ENCODE results near the gene GPR157.
"Not testable (repeated sequence)": the region's sequence is repeated elsewhere in the genome, so short reads cannot be mapped to it uniquely, and the experiment has no call there.

GPR157 gene

GRCh38 chr1:9115351-9116205 lies 13.3 kb downstream of the GPR157 start:
- peak; percentile 5 to 15 for DNase-seq

- no peak for DNase-seq
Observed at GRCh38 chr1:9112961-9113880, 15.7 kb downstream of the GPR157 start.

GRCh38 chr1:9111957-9112356 lies 16.9 kb downstream of the GPR157 start:
- DNase-seq = no peak

GRCh38 chr1:9111357-9111691 lies 17.6 kb downstream of the GPR157 start:
- no peak for DNase-seq

DNA sequence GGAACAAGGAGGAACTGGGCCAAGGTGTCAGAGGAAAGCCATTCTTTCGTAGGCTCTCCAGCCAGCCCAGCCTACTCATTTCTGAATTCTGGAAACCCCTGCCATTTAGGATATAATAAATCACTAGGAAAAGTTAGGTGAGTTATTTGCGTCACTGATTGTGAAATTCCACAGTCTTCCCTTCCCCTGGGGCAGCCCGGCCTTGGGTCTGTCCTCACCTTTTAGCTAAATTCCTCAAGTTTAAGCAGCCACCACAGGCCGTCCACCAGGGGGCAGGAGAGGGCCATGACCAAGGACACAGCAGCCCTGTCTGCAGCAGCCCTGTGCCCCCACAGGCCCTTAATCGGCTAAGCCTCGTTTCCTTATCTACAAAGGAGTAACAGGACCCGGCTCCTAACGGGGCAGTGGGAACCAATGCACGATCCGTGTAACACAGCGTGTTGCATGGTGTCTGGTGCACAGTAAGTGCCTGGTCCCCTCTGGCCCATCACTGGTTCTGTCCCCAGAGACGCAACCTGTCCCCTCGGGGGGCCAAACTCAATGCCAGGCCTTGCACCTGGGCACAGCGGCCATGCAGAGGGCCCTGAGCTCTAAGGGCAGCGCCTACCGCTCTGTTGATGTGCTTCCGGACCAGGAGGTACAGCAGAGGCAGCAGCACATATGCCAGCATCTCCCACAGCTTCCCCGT lies 18.1 kb downstream of the GPR157 start:
- DNase-seq = peak; percentile 56 to 81

- DNase-seq = no peak
Observed at GRCh38 chr1:9108056-9108665, 20.7 kb downstream of the GPR157 start.

- DNase-seq = no peak
Observed at GRCh38 chr1:9107136-9107535, 21.8 kb downstream of the GPR157 start.

DNA sequence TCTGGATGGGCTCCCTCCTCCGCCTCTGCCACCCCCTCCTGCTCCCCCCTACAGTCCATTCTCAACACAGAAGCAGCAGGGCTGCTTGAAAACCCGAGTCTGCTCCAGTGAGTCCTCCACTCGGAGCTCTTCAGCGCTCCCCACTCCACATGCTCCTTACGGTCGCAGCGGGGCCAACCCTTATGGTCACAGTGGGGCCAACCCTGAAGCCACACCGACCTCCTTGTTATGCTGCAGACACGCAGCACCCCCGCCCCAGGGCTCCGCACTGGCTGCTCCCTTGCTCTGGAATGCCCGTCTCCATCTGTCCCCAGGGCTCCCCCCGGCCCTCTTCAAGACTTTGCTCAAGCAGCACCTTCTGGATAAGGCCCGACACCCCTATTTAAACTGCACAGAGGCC lies 22.6 kb downstream of the GPR157 start:
- peak; percentile 3 to 70 for DNase-seq

DNA sequence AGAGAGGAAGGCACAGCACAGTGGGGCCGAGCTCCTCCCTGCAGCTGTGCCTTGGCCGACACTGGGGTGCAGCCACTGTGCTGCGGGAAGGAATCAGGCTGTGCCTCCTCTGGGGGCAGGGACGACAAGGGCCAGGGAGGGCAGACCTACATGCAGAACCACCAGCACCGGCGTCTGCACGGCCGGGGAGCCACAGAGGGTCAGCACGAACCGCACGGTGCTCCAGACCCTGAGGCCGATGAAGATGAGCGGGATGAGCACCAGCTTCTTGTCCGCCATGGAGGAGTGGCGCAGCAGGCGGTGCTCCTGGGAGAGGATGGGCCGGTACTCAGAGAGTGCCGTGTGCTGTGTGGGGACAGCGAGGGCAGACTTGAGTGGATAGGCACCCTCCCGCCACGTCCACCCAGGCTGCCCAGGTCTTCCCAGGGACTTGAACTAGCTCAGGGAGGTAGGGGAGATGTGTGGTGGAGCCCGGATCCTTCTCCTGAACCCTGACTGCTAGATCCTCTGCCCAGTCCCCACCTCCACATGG lies 23.5 kb downstream of the GPR157 start:
- no peak for DNase-seq

GRCh38 chr1:9101510-9102146 lies 27.3 kb downstream of the GPR157 start:
- DNase-seq = peak; percentile 41 to 70

DNA sequence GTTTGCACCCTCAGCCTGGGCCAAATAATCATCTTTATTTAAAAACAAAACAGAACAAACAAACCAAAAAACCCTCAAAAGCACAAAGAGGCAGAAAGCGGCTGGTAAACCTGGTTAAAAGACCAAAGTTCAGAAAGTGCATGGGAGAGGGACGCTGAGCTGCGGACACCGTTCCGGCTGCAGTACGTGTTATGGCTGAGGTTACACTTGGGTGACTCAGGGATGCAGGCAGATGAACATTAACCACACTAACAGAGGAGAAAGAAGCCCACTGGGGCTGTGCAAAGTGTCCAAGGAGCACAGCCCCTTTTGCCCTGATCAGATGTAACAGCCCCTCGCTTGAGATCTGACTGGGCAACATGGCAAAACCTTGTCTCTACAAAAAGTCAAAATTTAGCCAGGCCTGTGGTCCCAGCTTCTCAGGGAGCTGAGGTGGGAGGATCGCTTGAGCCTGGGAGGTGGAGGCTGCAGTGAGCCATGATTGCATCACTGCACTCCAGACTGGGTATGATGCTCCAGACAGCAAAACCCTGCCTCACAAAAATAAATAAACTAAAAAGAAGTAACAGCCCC lies 28.3 kb downstream of the GPR157 start:
- no peak for DNase-seq

DNA sequence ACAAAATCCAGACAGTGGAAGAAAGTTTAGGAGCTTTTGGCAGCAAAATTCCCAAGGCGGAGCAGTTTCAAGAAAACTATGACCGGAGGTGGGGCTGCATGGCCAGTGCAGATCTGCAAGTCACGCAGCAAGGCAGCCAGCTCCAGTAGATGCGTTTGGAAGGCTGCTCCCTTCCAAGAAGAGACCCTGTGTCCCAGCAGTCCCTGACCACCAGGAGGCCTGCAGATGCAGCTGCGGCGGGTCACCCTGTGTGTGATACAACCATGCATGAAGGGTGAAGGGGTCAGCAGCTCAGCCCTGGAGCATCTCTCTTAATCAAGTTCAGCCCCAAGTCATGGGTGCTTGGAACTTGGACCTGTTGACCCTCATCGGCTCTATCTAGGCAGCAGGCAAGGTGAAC lies 29.3 kb downstream of the GPR157 start:
- no peak for DNase-seq

GRCh38 chr1:9097947-9098705 lies 30.8 kb downstream of the GPR157 start:
- no peak for DNase-seq

GRCh38 chr1:9095818-9096217 lies 33.1 kb downstream of the GPR157 start:
- no peak for DNase-seq

DNA sequence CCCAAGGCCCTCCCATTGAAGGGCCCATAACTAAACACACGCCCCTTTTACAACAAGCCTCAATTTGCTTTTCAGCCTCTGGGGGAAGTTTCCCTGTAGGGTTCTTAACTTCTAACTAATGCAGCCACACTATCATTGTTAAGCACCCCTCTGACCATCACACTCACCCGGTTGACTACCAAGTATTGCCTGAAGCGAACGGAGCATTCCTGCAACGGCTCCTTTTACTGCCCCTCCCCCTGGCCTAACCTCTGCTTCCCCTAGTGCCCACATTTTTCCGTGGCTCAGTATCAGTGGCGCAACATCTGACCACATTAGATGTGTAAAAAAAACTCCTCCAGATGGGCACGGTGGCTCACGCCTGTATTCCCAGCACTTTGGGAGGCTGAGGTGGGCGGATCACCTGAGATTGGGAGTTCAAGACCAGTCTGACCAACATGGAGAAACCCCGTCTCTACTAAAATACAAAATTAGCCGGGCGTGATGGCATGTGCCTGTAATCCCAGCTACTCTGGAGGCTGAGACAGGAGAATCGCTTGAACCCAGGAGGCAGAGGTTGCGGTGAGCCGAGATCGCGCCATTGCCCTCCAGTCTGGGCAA lies 34.8 kb downstream of the GPR157 start:
- DNase-seq = not testable (repeated sequence)

DNA sequence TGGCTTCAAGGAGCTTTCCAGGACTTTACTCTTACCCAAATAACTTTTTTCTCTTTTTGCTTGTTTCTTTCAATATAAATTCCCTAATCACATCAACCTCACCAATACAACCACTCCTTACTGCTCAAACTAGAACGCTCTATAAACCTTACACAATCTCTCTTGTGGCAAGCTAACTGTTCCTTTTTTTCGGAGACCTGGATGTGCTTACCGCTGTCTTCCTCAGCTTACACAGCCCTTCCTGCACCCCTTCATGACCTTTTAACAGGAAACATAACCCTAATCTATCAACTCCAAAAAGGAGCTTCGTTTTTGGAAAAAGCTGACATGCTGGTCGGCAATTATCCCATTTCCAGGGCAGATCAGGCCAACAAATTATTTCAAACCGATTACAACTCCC lies 35.3 kb downstream of the GPR157 start:
- no peak for DNase-seq

DNA sequence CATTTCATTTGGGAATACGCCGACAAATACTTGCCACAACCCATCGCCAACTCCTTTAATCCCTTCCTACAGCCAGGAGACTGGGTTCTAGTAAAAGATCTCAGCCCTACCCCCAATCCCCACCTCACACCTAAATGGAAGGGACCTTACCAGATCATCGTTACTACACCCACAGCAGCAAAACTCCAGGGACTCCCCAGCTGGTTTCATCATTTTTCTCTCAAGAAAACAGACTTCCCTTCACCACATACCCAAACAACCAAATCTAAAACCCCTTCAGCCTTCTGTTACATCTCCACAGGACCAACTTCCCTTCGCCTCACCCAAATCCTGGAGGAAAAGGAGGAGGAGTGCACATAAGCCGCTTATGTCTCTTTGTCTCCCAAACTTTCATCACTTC lies 35.8 kb downstream of the GPR157 start:
- DNase-seq = no peak

- DNase-seq = no peak
Observed at GRCh38 chr1:9088807-9089206, 40.1 kb downstream of the GPR157 start.

DNA sequence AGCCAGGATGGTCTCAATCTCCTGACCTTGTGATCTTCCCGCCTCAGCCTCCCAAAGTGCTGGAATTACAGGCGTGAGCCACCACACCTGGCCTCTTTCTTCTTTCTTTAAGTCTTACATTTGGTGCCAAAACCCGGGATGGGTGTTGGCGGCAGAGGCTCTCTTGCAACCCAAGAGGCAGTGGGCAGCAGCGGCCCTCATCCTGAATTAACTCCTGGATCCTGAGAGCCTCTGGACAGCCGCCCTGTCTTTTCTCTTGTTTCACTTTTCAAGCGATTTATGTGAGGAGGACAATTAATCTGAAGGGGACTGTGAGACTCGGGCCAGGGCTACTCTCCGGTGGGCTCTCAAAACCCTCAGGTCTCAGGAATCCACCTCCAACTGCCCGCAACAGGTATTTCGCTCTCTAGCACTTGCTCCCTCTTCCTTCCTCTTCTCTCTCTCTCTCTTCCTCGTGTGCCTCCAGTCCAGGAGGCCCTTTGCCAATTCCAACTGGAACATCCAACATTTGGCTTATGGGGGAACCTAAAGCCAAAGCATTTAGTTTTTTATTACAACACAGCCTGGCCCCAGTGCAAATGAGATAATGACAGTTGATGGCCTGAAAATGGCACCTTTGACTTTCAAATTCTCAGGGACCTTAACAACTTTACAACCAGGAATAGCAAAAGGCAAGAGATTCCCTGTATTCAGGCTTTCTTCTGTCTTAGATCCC lies 41.3 kb downstream of the GPR157 start:
- DNase-seq = no peak

DNA sequence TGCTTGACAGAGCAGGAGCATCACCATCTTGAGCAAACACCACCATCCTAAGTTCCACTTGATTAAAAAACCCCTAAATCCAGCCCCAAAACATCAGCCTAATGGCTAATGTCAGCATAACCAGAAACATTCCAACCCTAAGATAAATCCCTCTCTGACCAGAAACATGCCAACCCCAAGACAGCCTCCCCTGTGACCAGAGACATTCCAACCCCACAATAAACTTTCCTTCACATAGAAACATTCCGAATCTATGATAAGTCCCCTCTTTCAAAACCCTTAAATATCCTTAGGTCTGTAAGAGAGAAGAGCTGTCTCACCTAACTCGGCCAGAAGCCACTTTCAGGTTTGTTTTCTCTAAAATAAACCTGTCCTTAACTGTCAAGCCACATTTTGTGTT lies 42.1 kb downstream of the GPR157 start:
- no peak for DNase-seq
